ENCODE measurements around the gene TUBA8.

DNA sequence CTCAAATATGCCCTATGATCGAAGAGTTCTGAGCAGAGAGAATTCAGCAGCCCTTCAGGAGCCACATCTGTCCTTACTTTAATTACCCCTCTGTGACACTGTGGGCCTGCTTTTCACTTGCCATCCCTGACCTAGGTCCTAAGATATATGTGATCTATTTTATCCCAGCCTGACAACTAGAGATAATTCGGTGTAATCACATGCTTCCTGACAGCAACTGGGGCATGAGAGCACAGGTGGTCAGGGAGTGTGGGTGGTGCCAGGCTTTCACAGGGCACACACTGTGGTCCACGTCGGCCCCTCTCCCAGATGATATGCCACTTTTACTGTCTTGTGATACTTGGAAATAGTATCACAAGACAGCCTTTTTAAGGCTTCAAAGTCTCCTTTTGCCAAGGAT, 3.9 kb downstream of the TUBA8 start:
- TF ChIP-seq, protein P1, sequence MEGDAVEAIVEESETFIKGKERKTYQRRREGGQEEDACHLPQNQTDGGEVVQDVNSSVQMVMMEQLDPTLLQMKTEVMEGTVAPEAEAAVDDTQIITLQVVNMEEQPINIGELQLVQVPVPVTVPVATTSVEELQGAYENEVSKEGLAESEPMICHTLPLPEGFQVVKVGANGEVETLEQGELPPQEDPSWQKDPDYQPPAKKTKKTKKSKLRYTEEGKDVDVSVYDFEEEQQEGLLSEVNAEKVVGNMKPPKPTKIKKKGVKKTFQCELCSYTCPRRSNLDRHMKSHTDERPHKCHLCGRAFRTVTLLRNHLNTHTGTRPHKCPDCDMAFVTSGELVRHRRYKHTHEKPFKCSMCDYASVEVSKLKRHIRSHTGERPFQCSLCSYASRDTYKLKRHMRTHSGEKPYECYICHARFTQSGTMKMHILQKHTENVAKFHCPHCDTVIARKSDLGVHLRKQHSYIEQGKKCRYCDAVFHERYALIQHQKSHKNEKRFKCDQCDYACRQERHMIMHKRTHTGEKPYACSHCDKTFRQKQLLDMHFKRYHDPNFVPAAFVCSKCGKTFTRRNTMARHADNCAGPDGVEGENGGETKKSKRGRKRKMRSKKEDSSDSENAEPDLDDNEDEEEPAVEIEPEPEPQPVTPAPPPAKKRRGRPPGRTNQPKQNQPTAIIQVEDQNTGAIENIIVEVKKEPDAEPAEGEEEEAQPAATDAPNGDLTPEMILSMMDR (IDR thresholded peaks at IDR 0.05) = no peak
- no peak for TF ChIP-seq POLR2A (IDR thresholded peaks at IDR 0.05)

Data from testis (tissue), 2 donors.